Central memory CD8-positive, alpha-beta T cell (primary cell): ENCODE results near the gene KNDC1.

Source experiments
- ATAC-seq: fragments of 150-1000 bp; cut with Tn5 transposase; replicated peaks from 2 replicates; pipeline ENCODE4 v1.10.0; 2022; ENCODE audit warnings: mild to moderate bottlenecking, moderate FRiP score, moderate number of reproducible peaks; ENCODE audit not compliant: poor library complexity, severe bottlenecking; ENCODE audit errors: extremely low read depth
- DNase-seq, 2 donors: peaks; one replicate each; pipeline ENCODE4 v3.0.0; 2021; ENCODE audit warnings: low spot score in 2 of 2
- H3K27ac Mint-ChIP-seq: one replicate; pipeline ENCODE4 v1.8.0; 2022; ENCODE audit warnings: low read depth, mild to moderate bottlenecking, moderate library complexity, mixed read lengths
- H3K27me3 Mint-ChIP-seq: one replicate; pipeline ENCODE4 v1.8.0; 2022; ENCODE audit warnings: mixed read lengths
- H3K36me3 Mint-ChIP-seq: one replicate; pipeline ENCODE4 v1.8.0; 2022; ENCODE audit warnings: mild to moderate bottlenecking, moderate library complexity, mixed read lengths; ENCODE audit not compliant: insufficient read depth
- H3K4me1 Mint-ChIP-seq: one replicate; pipeline ENCODE4 v1.8.0; 2022; ENCODE audit warnings: mixed read lengths
- H3K4me3 Mint-ChIP-seq: one replicate; pipeline ENCODE4 v1.8.0; 2022; ENCODE audit warnings: mild to moderate bottlenecking, moderate library complexity, mixed read lengths
- H3K9me3 Mint-ChIP-seq: one replicate; pipeline ENCODE4 v1.8.0; 2022; ENCODE audit warnings: mixed read lengths

The KNDC1 gene

GRCh38 chr10:133267293-133267692 is 107.3 kb downstream of the KNDC1 start:
- peaks cover 20% of the 10 kb centered on the region for H3K4me1 Mint-ChIP-seq

DNA sequence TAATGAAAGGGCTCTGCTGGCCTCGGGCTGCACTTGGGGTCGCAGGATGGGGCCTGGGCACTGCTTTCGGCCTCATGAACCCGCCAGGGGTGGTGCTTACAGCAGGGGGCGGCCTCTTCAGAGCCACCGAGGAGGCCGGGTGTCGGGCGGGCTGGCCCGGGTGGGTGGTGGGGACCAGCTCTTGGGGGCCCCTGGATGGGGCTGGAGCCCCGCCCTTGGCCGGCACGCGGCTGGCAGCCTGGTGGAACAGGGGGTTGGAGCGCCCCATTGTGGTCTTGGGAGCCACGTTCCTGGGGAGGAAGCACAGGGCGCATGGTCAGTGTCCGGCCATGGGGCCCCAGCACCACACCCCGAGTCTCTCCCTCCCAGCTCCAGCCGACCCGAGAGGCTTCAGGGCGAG is 107.8 kb downstream of the KNDC1 start:
- DNase-seq (no peak), ATAC-seq (no peak)
- Mint-ChIP-seq H3K27me3 (no peaks in the 10 kb centered on the region), H3K36me3 (peaks cover 38% of the 10 kb centered on the region), H3K4me1 (peaks cover 20% of the 10 kb centered on the region), H3K27ac (no peak overlapping the region), H3K4me3 (no peak overlapping the region), H3K9me3 (no peaks in the 10 kb centered on the region)

More at GRCh38 chr10:133267293-133267692, 107.3 kb downstream of the KNDC1 start:
- H3K4me3 Mint-ChIP-seq, result no peak overlapping the region
- peaks cover 33% of the 10 kb centered on the region for H3K36me3 Mint-ChIP-seq
- ATAC-seq (no peak), DNase-seq (no peak)
- H3K27ac Mint-ChIP-seq, result no peak overlapping the region
- no peaks in the 10 kb centered on the region for H3K27me3 Mint-ChIP-seq
- H3K9me3 Mint-ChIP-seq, result no peaks in the 10 kb centered on the region

- ATAC-seq, result no peak
- no peak overlapping the region for H3K27ac Mint-ChIP-seq
- H3K4me1 Mint-ChIP-seq, result peaks cover 19% of the 10 kb centered on the region
- H3K9me3 Mint-ChIP-seq, result no peaks in the 10 kb centered on the region
- no peak for DNase-seq
- H3K4me3 Mint-ChIP-seq, result no peak overlapping the region
- peaks cover 35% of the 10 kb centered on the region for H3K36me3 Mint-ChIP-seq
- H3K27me3 Mint-ChIP-seq, result no peaks in the 10 kb centered on the region
Observed at GRCh38 chr10:133268532-133268931, 108.5 kb downstream of the KNDC1 start.

- Mint-ChIP-seq H3K27ac (no peak overlapping the region), H3K9me3 (no peaks in the 10 kb centered on the region), H3K27me3 (no peaks in the 10 kb centered on the region), H3K36me3 (peaks cover 32% of the 10 kb centered on the region), H3K4me3 (no peak overlapping the region), H3K4me1 (peaks cover 11% of the 10 kb centered on the region)
- DNase-seq (no peak), ATAC-seq (no peak)
Observed at GRCh38 chr10:133269367-133269766, 109.3 kb downstream of the KNDC1 start.

- H3K27me3 Mint-ChIP-seq, result no peaks in the 10 kb centered on the region
- H3K4me1 Mint-ChIP-seq, result peaks cover 3% of the 10 kb centered on the region
- no peak for DNase-seq
- H3K27ac Mint-ChIP-seq, result no peak overlapping the region
- H3K9me3 Mint-ChIP-seq, result no peaks in the 10 kb centered on the region
- ATAC-seq, result no peak
- H3K36me3 Mint-ChIP-seq, result peaks cover 34% of the 10 kb centered on the region
- H3K4me3 Mint-ChIP-seq, result no peak overlapping the region
Observed at GRCh38 chr10:133270204-133270603, 110.2 kb downstream of the KNDC1 start.

GRCh38 chr10:133270773-133271297 is 110.8 kb downstream of the KNDC1 start:
- H3K4me3 Mint-ChIP-seq, result no peak overlapping the region
- ATAC-seq, result no peak
- no peak for DNase-seq
- H3K9me3 Mint-ChIP-seq, result no peaks in the 10 kb centered on the region
- H3K27me3 Mint-ChIP-seq, result no peaks in the 10 kb centered on the region
- peaks cover 4% of the 10 kb centered on the region for H3K4me1 Mint-ChIP-seq
- no peak overlapping the region for H3K27ac Mint-ChIP-seq
- peaks cover 33% of the 10 kb centered on the region for H3K36me3 Mint-ChIP-seq

GRCh38 chr10:133271521-133272300 is 111.7 kb downstream of the KNDC1 start:
- H3K27me3 Mint-ChIP-seq, result no peaks in the 10 kb centered on the region
- no peak overlapping the region for H3K27ac Mint-ChIP-seq
- no peak for DNase-seq
- no peak for ATAC-seq
- H3K4me1 Mint-ChIP-seq, result peaks cover 9% of the 10 kb centered on the region
- H3K36me3 Mint-ChIP-seq, result peaks cover 36% of the 10 kb centered on the region
- no peak overlapping the region for H3K4me3 Mint-ChIP-seq
- no peaks in the 10 kb centered on the region for H3K9me3 Mint-ChIP-seq

DNA sequence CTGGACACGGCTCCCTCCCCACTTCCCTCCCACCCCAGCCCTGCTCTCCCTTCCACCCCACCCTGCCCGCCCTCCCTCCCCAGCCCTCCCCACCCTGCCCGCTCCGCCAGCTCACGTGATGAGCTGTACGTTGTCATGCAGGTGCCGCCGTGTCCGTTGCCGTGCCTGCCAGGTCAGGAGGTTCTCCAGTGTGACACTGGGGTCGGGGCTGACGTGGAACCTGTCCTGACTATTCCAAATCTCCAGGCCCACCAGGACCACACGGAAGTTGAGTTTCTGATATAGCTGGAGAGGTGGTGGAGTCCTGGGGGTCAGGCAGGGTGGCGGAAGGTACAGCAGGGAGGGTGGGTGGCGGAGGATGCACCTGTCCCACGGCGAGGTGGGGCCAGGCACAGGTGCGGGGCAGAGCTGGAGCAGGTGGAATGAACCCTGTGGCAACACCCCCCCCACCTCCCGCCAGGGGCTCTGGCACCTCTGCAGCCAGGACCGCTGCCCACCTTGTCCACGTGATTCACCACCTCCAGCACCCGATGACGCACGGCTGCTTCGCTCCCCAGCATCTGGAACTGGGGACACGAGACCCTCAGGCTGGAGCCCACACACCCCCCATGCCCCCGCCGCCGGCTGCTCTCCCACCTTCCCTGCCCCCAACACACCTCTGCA is 112.4 kb downstream of the KNDC1 start:
- no peak for ATAC-seq
- no peaks in the 10 kb centered on the region for H3K9me3 Mint-ChIP-seq
- H3K4me1 Mint-ChIP-seq, result peaks cover 11% of the 10 kb centered on the region
- H3K36me3 Mint-ChIP-seq, result peaks cover 34% of the 10 kb centered on the region
- no peak overlapping the region for H3K4me3 Mint-ChIP-seq
- DNase-seq, result no peak
- no peak overlapping the region for H3K27ac Mint-ChIP-seq
- no peaks in the 10 kb centered on the region for H3K27me3 Mint-ChIP-seq

DNA sequence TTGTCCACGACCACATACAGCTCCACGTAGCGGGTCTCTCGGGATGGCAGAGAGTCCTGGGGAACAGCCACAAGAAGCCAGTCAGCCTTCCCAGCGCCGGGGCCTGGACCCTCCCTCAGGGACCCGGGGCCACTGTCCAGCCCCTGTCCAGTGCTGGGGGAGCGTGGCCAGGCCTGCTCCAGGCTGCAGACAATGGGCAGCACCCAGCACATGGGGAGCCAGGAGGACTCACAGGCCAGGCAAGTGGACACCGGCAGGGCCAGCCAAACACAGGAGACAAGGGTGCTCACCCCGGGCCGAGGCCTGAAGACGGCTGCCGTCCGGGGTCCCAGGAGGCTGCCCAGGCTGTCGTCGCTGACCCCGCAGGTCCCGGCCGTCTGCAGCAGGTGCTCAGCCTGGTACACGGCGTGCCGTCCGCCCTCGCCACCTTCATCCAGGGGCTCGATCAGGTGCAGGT is 113.0 kb downstream of the KNDC1 start:
- DNase-seq (no peak), ATAC-seq (no peak)
- Mint-ChIP-seq H3K4me1 (peaks cover 17% of the 10 kb centered on the region), H3K4me3 (peak overlapping the region; percentile 37), H3K9me3 (no peaks in the 10 kb centered on the region), H3K27ac (no peak overlapping the region), H3K27me3 (no peaks in the 10 kb centered on the region), H3K36me3 (peaks cover 34% of the 10 kb centered on the region)

DNA sequence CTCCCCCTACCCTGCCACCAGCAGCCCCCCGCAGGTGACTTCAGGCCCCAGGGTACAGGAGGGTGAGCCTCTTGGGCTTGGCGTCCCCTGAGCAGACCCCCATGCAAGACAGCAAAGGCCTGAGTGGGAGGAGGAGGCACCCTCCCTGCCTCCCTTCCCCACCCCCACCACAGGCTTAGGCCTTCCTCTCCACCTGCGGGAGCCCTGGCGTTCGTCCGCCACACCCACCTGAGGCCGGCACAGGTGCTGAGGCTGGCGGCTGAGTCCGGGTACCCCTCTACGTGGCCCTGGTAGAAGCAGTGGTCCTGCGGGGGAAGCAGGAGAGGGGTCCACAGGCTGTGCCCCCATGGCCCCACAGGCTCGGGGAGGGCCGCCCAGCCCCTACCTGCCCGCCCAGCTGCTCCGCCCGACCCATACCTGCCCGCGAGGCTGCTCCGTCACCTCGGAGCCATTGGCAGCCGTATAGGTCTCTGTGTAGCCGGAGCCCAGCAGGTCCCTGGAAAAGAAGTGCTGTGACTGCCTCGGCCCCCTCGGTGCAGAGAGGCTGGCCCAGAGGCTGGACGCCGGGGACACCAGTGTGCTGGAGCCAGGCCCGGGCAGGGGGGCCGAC is 113.6 kb downstream of the KNDC1 start:
- Mint-ChIP-seq H3K27me3 (no peaks in the 10 kb centered on the region), H3K9me3 (no peaks in the 10 kb centered on the region), H3K27ac (peak overlapping the region; percentile 97), H3K4me1 (peaks cover 23% of the 10 kb centered on the region), H3K36me3 (peaks cover 39% of the 10 kb centered on the region), H3K4me3 (peak overlapping the region; percentile 37)
- DNase-seq (no peak), ATAC-seq (no peak)

- ATAC-seq, result peak; percentile 59
- peak; percentile 56 to 70 for DNase-seq
- Mint-ChIP-seq H3K36me3 (peaks cover 38% of the 10 kb centered on the region), H3K27ac (peak overlapping the region; percentile 97), H3K4me3 (peak overlapping the region; percentile 88), H3K27me3 (no peaks in the 10 kb centered on the region), H3K9me3 (no peaks in the 10 kb centered on the region), H3K4me1 (peaks cover 36% of the 10 kb centered on the region)
Observed at GRCh38 chr10:133274751-133275683, 115.0 kb downstream of the KNDC1 start.

DNA sequence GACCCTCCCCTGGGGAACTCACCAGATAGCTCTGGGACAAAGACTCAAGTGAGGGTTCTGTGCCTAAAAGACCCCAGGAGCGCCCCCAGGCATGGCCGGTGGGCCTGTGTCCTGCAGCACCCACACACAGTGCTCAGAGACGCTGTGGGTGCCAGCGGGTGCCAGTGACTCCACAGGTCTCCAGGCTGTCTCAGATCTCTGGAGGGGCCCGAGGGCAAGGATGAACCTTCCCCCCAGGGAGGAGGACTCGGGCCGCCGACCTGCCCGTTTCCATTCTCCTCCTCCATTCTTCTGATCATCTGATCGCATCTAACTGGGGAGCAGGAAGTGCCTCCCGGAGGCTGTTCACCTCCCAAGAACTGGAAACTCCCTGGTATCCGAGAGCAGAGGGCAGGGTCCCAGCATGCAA is 115.7 kb downstream of the KNDC1 start:
- Mint-ChIP-seq H3K4me3 (peak overlapping the region; percentile 88), H3K27ac (peak overlapping the region; percentile 97), H3K36me3 (peaks cover 35% of the 10 kb centered on the region), H3K9me3 (no peaks in the 10 kb centered on the region), H3K4me1 (peaks cover 36% of the 10 kb centered on the region), H3K27me3 (no peaks in the 10 kb centered on the region)
- no peak for DNase-seq
- ATAC-seq, result peak; percentile 21
